B cell (primary cell): ENCODE measurements around the gene LCN2. TPM values are rescaled to one million over a fixed set of nuclear protein-coding genes. Genes with fewer than 3 reads are reported as not detected.

Source experiments
- ATAC-seq: fragments of 200-7000 bp; cut with Tn5 transposase; one replicate; pipeline ENCODE4 v1.10.0; 2021; ENCODE audit warnings: low read depth, mild to moderate bottlenecking, moderate number of reproducible peaks, moderate library complexity
- CTCF ChIA-PET: fragments of 350-600 bp; sonication (Branson Sonifier 250); formaldehyde crosslinking; loops from one replicate; lab custom pipeline; 2021; ENCODE audit warnings: antibody characterized with exemption, inconsistent platforms; lab: Charles Lee
- POLR2A ChIA-PET: fragments of 350-600 bp; sonication (Branson Sonifier 250); formaldehyde crosslinking; loops from one replicate; lab custom pipeline; 2021; ENCODE audit warnings: antibody characterized with exemption; lab: Charles Lee
- DNase-seq: peaks from one replicate; pipeline ENCODE4 v3.0.0; 2013
- H2AFZ ChIP-seq: 2 replicates; pipeline ENCODE4 v1.6.1; 2012; ENCODE audit warnings: mild to moderate bottlenecking, low read depth, low read length; ENCODE audit not compliant: insufficient read depth, poor library complexity, severe bottlenecking
- H3K27ac ChIP-seq, 2 donors: 1 replicate in 1 of 2; 2 replicates in 1 of 2; pipeline ENCODE4 v1.5.1; 2012 to 2013; ENCODE audit warnings: low read length in 2 of 2, mild to moderate bottlenecking in 2 of 2, moderate library complexity in 1 of 2
- H3K27me3 ChIP-seq, 4 experiments: fragments of 200-600 bp in 1 of 4; sonication (generic) in 1 of 4; replicated peaks in 1 of 4; 1 replicate in 2 of 4; 2 replicates in 2 of 4; pipeline versions ENCODE4 v1.6.1 to v1.7.0; 2013 to 2016; ENCODE audit warnings: low read length in 3 of 4, mild to moderate bottlenecking in 2 of 4, mixed read lengths in 1 of 4, moderate library complexity in 1 of 4; ENCODE audit not compliant: insufficient read depth in 4 of 4, control insufficient read depth in 3 of 4; ENCODE audit errors: control extremely low read depth in 1 of 4
- H3K36me3 ChIP-seq, 2 experiments: replicated peaks in 1 of 2; 1 replicate in 1 of 2; 2 replicates in 1 of 2; pipeline versions ENCODE4 v1.6.1 to v1.7.1; 2013; ENCODE audit warnings: low read length in 1 of 2; ENCODE audit not compliant: insufficient read depth in 2 of 2, control insufficient read depth in 1 of 2; ENCODE audit errors: control extremely low read depth in 1 of 2, extremely low read depth in 1 of 2
- H3K4me1 ChIP-seq, 2 donors: fragments of 200-600 bp in 1 of 2; sonication (generic) in 1 of 2; 1 replicate in 1 of 2; 2 replicates in 1 of 2; pipeline versions ENCODE4 v1.5.1 to v1.6.1; 2013 to 2017; ENCODE audit warnings: low read length in 2 of 2; ENCODE audit not compliant: control insufficient read depth in 2 of 2, insufficient read depth in 2 of 2
- H3K4me2 ChIP-seq: replicated peaks from 2 replicates; pipeline ENCODE3; 2012; ENCODE audit warnings: mild to moderate bottlenecking, low read depth, low read length; ENCODE audit not compliant: poor library complexity, severe bottlenecking
- H3K4me3 ChIP-seq, 5 experiments: fragments of 200-600 bp in 1 of 5; sonication (generic) in 1 of 5; 1 replicate in 3 of 5; 2 replicates in 2 of 5; pipeline versions ENCODE4 v1.5.1 to v1.7.0; 2011 to 2016; ENCODE audit warnings: low read length in 4 of 5, mild to moderate bottlenecking in 4 of 5, low read depth in 2 of 5, control low read depth in 1 of 5, moderate library complexity in 1 of 5; ENCODE audit not compliant: insufficient read depth in 1 of 5; ENCODE audit errors: control extremely low read depth in 1 of 5, extremely low read depth in 1 of 5
- H3K79me2 ChIP-seq: fragments of 200-600 bp; sonication (generic); one replicate; pipeline ENCODE4 v1.6.0; 2016; ENCODE audit warnings: low read length; ENCODE audit not compliant: control insufficient read depth, insufficient read depth
- H3K9ac ChIP-seq: fragments of 200-600 bp; sonication (generic); 2 replicates; pipeline ENCODE4 v1.6.1; 2017; ENCODE audit warnings: mild to moderate bottlenecking, low read length, moderate library complexity
- H3K9me3 ChIP-seq, 3 donors: one replicate each; pipeline versions ENCODE4 v1.6.1 to v1.7.1; 2013; ENCODE audit warnings: low read length in 2 of 3; ENCODE audit not compliant: control insufficient read depth in 2 of 3, insufficient read depth in 1 of 3; ENCODE audit errors: control extremely low read depth in 1 of 3
- H4K20me1 ChIP-seq: 2 replicates; pipeline ENCODE4 v1.6.0; 2012; ENCODE audit warnings: mild to moderate bottlenecking, low read length; ENCODE audit not compliant: insufficient read depth, control insufficient read depth, poor library complexity, severe bottlenecking
- H3K27ac Mint-ChIP-seq: one replicate; pipeline ENCODE4 v1.8.0; 2021; ENCODE audit warnings: mixed read lengths
- H3K27me3 Mint-ChIP-seq: one replicate; pipeline ENCODE4 v1.8.0; 2021; ENCODE audit warnings: mixed read lengths
- H3K4me1 Mint-ChIP-seq: one replicate; pipeline ENCODE4 v1.8.0; 2021; ENCODE audit warnings: mixed read lengths
- H3K4me3 Mint-ChIP-seq: one replicate; pipeline ENCODE4 v1.8.0; 2021; ENCODE audit warnings: mixed read lengths
- H3K9me3 Mint-ChIP-seq: one replicate; pipeline ENCODE4 v1.8.0; 2022; ENCODE audit warnings: mixed read lengths; ENCODE audit not compliant: insufficient read depth
- EZH2 ChIP-seq: IDR thresholded peaks from 2 replicates; pipeline ENCODE4 v1.6.1; 2012; ENCODE audit warnings: borderline replicate concordance, low read depth, mild to moderate bottlenecking, moderate library complexity, low read length; ENCODE audit not compliant: insufficient read depth, poor library complexity, severe bottlenecking
- WGBS: methylation state at CpG from one replicate; pipeline ENCODE4 v1.1.5; 2013; ENCODE audit warnings: missing lambda C conversion rate; ENCODE audit not compliant: insufficient coverage; 5-methylcytosine and 5-hydroxymethylcytosine counted together
- intact Hi-C: fragments of 100-400 bp; cut with micrococcal nuclease; formaldehyde crosslinking; loops from one replicate; pipeline ENCODE4 v1.10.0; 2022
- polyA plus RNA-seq: library from polyadenylated mRNA; depleted of rRNA; stranded (reverse); fragments of >200 nt; gene quantifications from 2 replicates; pipeline ENCODE4 v1.2.3, GENCODE V29; 2012
- total RNA-seq, 2 donors: library from RNA; stranded (reverse); fragments of 120-200 nt in 1 of 2; gene quantifications; 1 replicate in 1 of 2; 2 replicates in 1 of 2; pipeline versions ENCODE4 v1.2.3 to v1.2.4, GENCODE V29; 2013 to 2022
- TF ChIP-seq, protein P1 (sequence below): fragments of 200-600 bp; IDR thresholded peaks from one replicate; pipeline ENCODE4 v1.8.0; 2022; ENCODE audit warnings: antibody characterized with exemption, mild to moderate bottlenecking

Gene LCN2
- total and polyA plus RNA-seq, 2 donors (not counting 1 experiment from before 2014, with no cell fraction given): not detected

DNA sequence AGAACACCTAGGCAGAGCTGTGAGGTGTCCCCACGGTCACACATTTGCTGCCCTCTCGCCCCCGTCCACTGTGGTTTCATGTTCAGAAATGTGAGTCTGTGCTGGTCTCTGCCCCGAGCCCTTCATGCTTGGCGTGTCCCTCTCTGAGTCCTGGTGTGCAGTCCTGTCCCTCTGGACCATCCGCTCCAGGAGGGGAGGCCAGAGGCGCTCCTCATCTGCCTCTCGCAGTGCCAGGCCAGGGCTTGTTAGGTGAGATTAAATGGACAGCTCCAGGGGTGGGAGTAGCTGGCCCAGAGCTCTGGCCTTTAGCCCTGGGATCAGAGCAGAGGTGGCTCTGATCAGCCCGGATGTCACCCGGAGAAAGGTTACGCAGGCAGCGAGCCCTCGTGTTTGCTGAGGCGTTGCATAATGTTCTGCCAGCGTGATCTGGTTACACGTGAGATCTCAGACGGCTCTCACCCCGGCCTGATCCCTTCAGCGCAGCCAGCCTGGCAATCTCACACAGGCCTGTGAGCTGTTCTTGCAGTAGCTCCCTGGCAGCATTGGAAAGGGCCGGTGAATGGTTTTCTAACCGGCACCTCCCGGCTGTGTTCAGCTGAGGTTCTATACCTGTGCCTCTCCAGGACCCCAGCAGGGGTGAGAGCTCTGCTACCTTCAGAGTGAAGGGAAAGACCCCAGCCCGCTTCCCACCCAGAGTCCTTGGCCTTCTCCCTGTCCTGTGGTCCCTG lies 46.2 kb upstream of the LCN2 start:
- ATAC-seq: no peak
- Histone ChIP-seq H3K36me3 (peaks cover 5 to 61% of the 10 kb centered on the region in 2 experiments), H3K79me2 (peaks cover 52% of the 10 kb centered on the region), H4K20me1 (peaks cover 60% of the 10 kb centered on the region), H2AFZ (no peak overlapping the region), H3K27me3 (no peaks in the 10 kb centered on the region), H3K4me2 (no peak overlapping the region), H3K4me1 (peaks cover 0 to 7% of the 10 kb centered on the region in 2 donors), H3K27ac (no peak overlapping the region), H3K9ac (no peak overlapping the region), H3K4me3 (no peak overlapping the region), H3K9me3 (no peaks in the 10 kb centered on the region)
- ChIA-PET POLR2A (interaction anchor here (0.6 kb wide), 1 partner anchor 186 kb away, joined by 4 read pairs; the partner anchor contains the start of gene ST6GALNAC4), CTCF (interaction anchor here (1.1 to 1.4 kb wide), 3 partner anchors 11 to 159 kb away, joined by 3 to 5 read pairs (median 4); no protein-coding TSS in a partner anchor)
- H3K27ac Mint-ChIP-seq: no peak overlapping the region
- DNase-seq: no peak
- intact Hi-C loops: no loop called here
- H3K4me1 Mint-ChIP-seq: peaks cover 4% of the 10 kb centered on the region
- TF ChIP-seq, protein P1, sequence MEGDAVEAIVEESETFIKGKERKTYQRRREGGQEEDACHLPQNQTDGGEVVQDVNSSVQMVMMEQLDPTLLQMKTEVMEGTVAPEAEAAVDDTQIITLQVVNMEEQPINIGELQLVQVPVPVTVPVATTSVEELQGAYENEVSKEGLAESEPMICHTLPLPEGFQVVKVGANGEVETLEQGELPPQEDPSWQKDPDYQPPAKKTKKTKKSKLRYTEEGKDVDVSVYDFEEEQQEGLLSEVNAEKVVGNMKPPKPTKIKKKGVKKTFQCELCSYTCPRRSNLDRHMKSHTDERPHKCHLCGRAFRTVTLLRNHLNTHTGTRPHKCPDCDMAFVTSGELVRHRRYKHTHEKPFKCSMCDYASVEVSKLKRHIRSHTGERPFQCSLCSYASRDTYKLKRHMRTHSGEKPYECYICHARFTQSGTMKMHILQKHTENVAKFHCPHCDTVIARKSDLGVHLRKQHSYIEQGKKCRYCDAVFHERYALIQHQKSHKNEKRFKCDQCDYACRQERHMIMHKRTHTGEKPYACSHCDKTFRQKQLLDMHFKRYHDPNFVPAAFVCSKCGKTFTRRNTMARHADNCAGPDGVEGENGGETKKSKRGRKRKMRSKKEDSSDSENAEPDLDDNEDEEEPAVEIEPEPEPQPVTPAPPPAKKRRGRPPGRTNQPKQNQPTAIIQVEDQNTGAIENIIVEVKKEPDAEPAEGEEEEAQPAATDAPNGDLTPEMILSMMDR: no peak
- no peak for TF ChIP-seq EZH2
- H3K9me3 Mint-ChIP-seq: no peaks in the 10 kb centered on the region
- no peak overlapping the region for H3K4me3 Mint-ChIP-seq
- WGBS: 96% methylated on average over 22 of the region's 23 CpGs
- no peaks in the 10 kb centered on the region for H3K27me3 Mint-ChIP-seq

DNA sequence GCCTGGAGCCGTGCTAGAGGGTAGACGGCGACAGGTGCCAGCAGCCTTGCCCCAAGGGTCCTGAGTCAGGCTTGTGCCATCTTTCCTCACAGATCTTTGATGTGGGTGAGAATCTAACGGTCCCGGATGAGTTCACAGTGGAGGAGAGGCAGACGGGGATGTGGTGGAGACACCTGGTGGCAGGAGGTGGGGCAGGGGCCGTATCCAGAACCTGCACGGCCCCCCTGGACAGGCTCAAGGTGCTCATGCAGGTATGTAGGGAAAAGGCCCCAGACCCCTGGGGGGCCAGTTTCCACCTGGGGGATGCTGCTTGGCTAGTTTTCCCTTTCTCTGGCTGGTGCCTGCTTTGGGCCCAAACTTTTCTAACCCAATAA lies 45.7 kb upstream of the LCN2 start:
- Histone ChIP-seq H3K27ac (no peak overlapping the region), H3K9ac (no peak overlapping the region), H2AFZ (no peak overlapping the region), H3K9me3 (no peaks in the 10 kb centered on the region), H3K4me2 (no peak overlapping the region), H3K36me3 (peaks cover 6 to 66% of the 10 kb centered on the region in 2 experiments), H3K4me1 (peaks cover 0 to 1% of the 10 kb centered on the region in 2 donors), H3K27me3 (no peaks in the 10 kb centered on the region), H4K20me1 (peaks cover 55% of the 10 kb centered on the region), H3K79me2 (peaks cover 46% of the 10 kb centered on the region), H3K4me3 (no peak overlapping the region)
- no peak overlapping the region for H3K27ac Mint-ChIP-seq
- DNase-seq: no peak
- H3K4me1 Mint-ChIP-seq: peaks cover under 1% of the 10 kb centered on the region
- 44% methylated on average over 8 of the region's 8 CpGs for WGBS
- no peaks in the 10 kb centered on the region for H3K9me3 Mint-ChIP-seq
- CTCF ChIA-PET: interaction anchor here (1.2 to 1.5 kb wide), 4 partner anchors 12 to 161 kb away, joined by 3 to 6 read pairs (median 4); partner anchors contain the start of gene NAIF1
- no peaks in the 10 kb centered on the region for H3K27me3 Mint-ChIP-seq
- H3K4me3 Mint-ChIP-seq: no peak overlapping the region
- no peak for ATAC-seq
- TF ChIP-seq, protein P1: no peak
- no peak for TF ChIP-seq EZH2
- intact Hi-C loops: no loop called here
- POLR2A ChIA-PET: interaction anchor here (0.6 kb wide), 1 partner anchor 187 kb away, joined by 4 read pairs; the partner anchor contains the start of gene ST6GALNAC4
